Keratinocyte (primary cell): Measurements from ENCODE around the gene WNT16.
"Not testable (repeated sequence)": the region's sequence is repeated elsewhere in the genome, so short reads cannot be mapped to it uniquely, and the experiment has no call there.

Source experiments
- CTCF ChIP-seq, 3 experiments: IDR thresholded peaks in 1 of 3; conservative IDR thresholded peaks in 1 of 3; optimal IDR thresholded peaks in 1 of 3; 2 replicates in 2 of 3; 3 replicates in 1 of 3; pipeline versions ENCODE3 to v1.5.1; 2011; ENCODE audit warnings: low read length in 3 of 3, mild to moderate bottlenecking in 3 of 3, moderate library complexity in 2 of 3, control low read depth in 1 of 3, inconsistent platforms in 1 of 3; ENCODE audit not compliant: insufficient read depth in 2 of 3; ENCODE audit errors: extremely low read depth in 1 of 3
- EZH2 ChIP-seq: IDR thresholded peaks from one replicate; pipeline ENCODE4 v1.6.1; 2012; ENCODE audit warnings: inconsistent platforms, mild to moderate bottlenecking, low read length, moderate library complexity

- not testable (repeated sequence) for TF ChIP-seq CTCF (optimal IDR thresholded peaks at IDR 0.05 in 1 of 3, IDR thresholded peaks at IDR 0.05 in 1 of 3, conservative IDR thresholded peaks at IDR 0.05 in 1 of 3; ENCODE audit: extremely low read depth in 1 of 3, insufficient read depth in 2 of 3, low read length in 3 of 3); EZH2
Observed at GRCh38 chr7:121315170-121315569, 13.6 kb upstream of the WNT16 start.
